PC-3 (cell line): ENCODE measurements around the gene STX18. TPM values are rescaled to one million over a fixed set of nuclear protein-coding genes. Genes with fewer than 3 reads are reported as not detected.
A peak's percentile ranks its signal among the peaks of the same experiment; 100 is the strongest.

Experiments
- ATAC-seq: fragments of 200-7000 bp; cut with Tn5 transposase; 2 replicates; pipeline ENCODE4 v1.9.1; 2020; ENCODE audit warnings: mild to moderate bottlenecking, moderate library complexity
- BruUV-seq: library from RNA; stranded (reverse); fragments of 400-500 nt; replicated peaks from 2 replicates; lab custom pipeline; 2021; lab: Mats Ljungman, UMichigan
- CTCF ChIA-PET: fragments of 300-600 bp; sonication (Branson Sonifier 250); formaldehyde crosslinking; loops from one replicate; lab custom pipeline; 2022; ENCODE audit warnings: antibody characterized with exemption; lab: Charles Lee
- POLR2A ChIA-PET: fragments of 300-600 bp; sonication (Branson Sonifier 250); formaldehyde crosslinking; loops from one replicate; lab custom pipeline; 2022; ENCODE audit warnings: antibody characterized with exemption; ENCODE audit not compliant: unreplicated experiment; lab: Charles Lee
- DNase-seq: peaks from one replicate; pipeline ENCODE4 v3.0.0-alpha.2; 2015
- H2AFZ ChIP-seq: fragments of 300-600 bp; sonication (generic); 2 replicates; pipeline ENCODE4 v1.6.0; 2016; ENCODE audit warnings: antibody characterized with exemption, low read length
- H3F3A ChIP-seq: fragments of 300-600 bp; sonication (generic); one replicate; pipeline ENCODE4 v1.6.0; 2017; ENCODE audit warnings: antibody characterized with exemption, low read length, control low read depth, mild to moderate bottlenecking; ENCODE audit not compliant: unreplicated experiment
- H3K27ac ChIP-seq: fragments of 300-600 bp; sonication (generic); 2 replicates; pipeline ENCODE4 v1.5.1; 2016; ENCODE audit warnings: mild to moderate bottlenecking, low read length
- H3K27me3 ChIP-seq: fragments of 300-600 bp; sonication (generic); 2 replicates; pipeline ENCODE4 v1.6.1; 2016; ENCODE audit warnings: low read length, mixed read lengths
- H3K36me3 ChIP-seq: fragments of 300-600 bp; sonication (generic); 2 replicates; pipeline ENCODE4 v1.6.1; 2016; ENCODE audit warnings: low read depth, mixed run types, low read length, mixed read lengths
- H3K4me1 ChIP-seq: fragments of 300-600 bp; sonication (generic); 2 replicates; pipeline ENCODE4 v1.5.1; 2016; ENCODE audit warnings: low read length; ENCODE audit not compliant: insufficient read depth
- H3K4me2 ChIP-seq: fragments of 300-600 bp; sonication (generic); 2 replicates; pipeline ENCODE4 v1.6.0; 2016; ENCODE audit warnings: low read length
- H3K4me3 ChIP-seq: fragments of 300-600 bp; sonication (generic); 2 replicates; pipeline ENCODE4 v1.5.1; 2016; ENCODE audit warnings: mild to moderate bottlenecking, low read length, mixed read lengths
- H3K79me2 ChIP-seq: fragments of 300-600 bp; sonication (generic); 2 replicates; pipeline ENCODE4 v1.6.1; 2017; ENCODE audit warnings: low read length, mixed read lengths
- H3K9ac ChIP-seq: fragments of 300-600 bp; sonication (generic); 2 replicates; pipeline ENCODE4 v1.6.0; 2016; ENCODE audit warnings: mild to moderate bottlenecking, low read length
- H3K9me2 ChIP-seq: fragments of 300-600 bp; sonication (generic); replicated peaks from 2 replicates; pipeline ENCODE4 v1.6.1; 2016; ENCODE audit warnings: mixed run types, low read length, mixed read lengths
- H3K9me3 ChIP-seq: fragments of 300-600 bp; sonication (generic); 2 replicates; pipeline ENCODE4 v1.6.1; 2016; ENCODE audit warnings: low read length, mixed read lengths
- H4K20me1 ChIP-seq: fragments of 300-600 bp; sonication (generic); 2 replicates; pipeline ENCODE4 v1.6.1; 2016; ENCODE audit warnings: low read length, mixed read lengths
- CTCF ChIP-seq: fragments of 300-600 bp; sonication (generic); conservative IDR thresholded peaks from 2 replicates; pipeline ENCODE4 v1.5.1; 2017; ENCODE audit warnings: antibody characterized with exemption, low read depth, mild to moderate bottlenecking, low read length
- EZH2 ChIP-seq: fragments of 300-600 bp; sonication (generic); IDR thresholded peaks from one replicate; pipeline ENCODE4 v1.6.1; 2017; ENCODE audit warnings: antibody characterized with exemption, mild to moderate bottlenecking, low read length; ENCODE audit not compliant: unreplicated experiment
- EZH2phosphoT487 ChIP-seq: fragments of 300-600 bp; sonication (generic); IDR thresholded peaks from 2 replicates; pipeline ENCODE4 v1.6.1; 2018; ENCODE audit warnings: mild to moderate bottlenecking, antibody characterized with exemption, low read length, borderline replicate concordance
- intact Hi-C: fragments of 100-400 bp; cut with micrococcal nuclease; formaldehyde crosslinking; loops from 2 replicates; pipeline ENCODE4 v1.9.0; 2023
- total RNA-seq: library from RNA; depleted of rRNA; stranded (reverse); fragments of >200 nt; gene quantifications from 2 replicates; pipeline ENCODE4 v1.2.3, GENCODE V29; 2014

Gene STX18
- total RNA-seq, 1 experiment from 2014 or later, result 25.0 TPM

GRCh38 chr4:4541040-4541631 is 712 bp downstream of the STX18 start:
- peaks cover 73% of the 10 kb centered on the region for H3K79me2 ChIP-seq
- peak overlapping the region; percentile 78 for H3K4me2 ChIP-seq
- ATAC-seq, result peak; percentile 71
- ChIA-PET CTCF (no interaction called here), POLR2A (no interaction called here)
- H3F3A ChIP-seq, result no peaks in the 10 kb centered on the region
- H3K9me2 ChIP-seq, result no peaks in the 10 kb centered on the region
- BruUV-seq, result TSS peak; percentile 50
- peaks cover 11% of the 10 kb centered on the region for H3K4me1 ChIP-seq
- H3K9me3 ChIP-seq, result no peaks in the 10 kb centered on the region
- peaks cover 28% of the 10 kb centered on the region; the same call in 1 of the 2 replicates for H4K20me1 ChIP-seq
- H2AFZ ChIP-seq, result peak overlapping the region; percentile 81
- intact Hi-C loops, result loop anchor here (10.0 kb wide), 1 partner anchor 124 kb away; no protein-coding TSS in a partner anchor
- H3K4me3 ChIP-seq, result peak overlapping the region; percentile 96
- H3K27ac ChIP-seq, result peak overlapping the region; percentile 71
- peak overlapping the region; percentile 97 for H3K9ac ChIP-seq
- peak; percentile 78 for DNase-seq
- TF ChIP-seq CTCF (no peak), EZH2phosphoT487 (no peak), EZH2 (no peak)
- H3K27me3 ChIP-seq, result no peaks in the 10 kb centered on the region
- no peaks in the 10 kb centered on the region for H3K36me3 ChIP-seq

GRCh38 chr4:4539481-4539880 is 2.4 kb downstream of the STX18 start:
- Histone ChIP-seq H3K27ac (no peak overlapping the region), H4K20me1 (peaks cover 28% of the 10 kb centered on the region; the same call in 1 of the 2 replicates), H3K27me3 (no peaks in the 10 kb centered on the region), H3K4me1 (peaks cover 11% of the 10 kb centered on the region), H3K9ac (no peak overlapping the region), H3K4me3 (no peak overlapping the region), H3K79me2 (peaks cover 90% of the 10 kb centered on the region), H3F3A (no peaks in the 10 kb centered on the region), H3K36me3 (no peaks in the 10 kb centered on the region), H2AFZ (no peak overlapping the region), H3K9me3 (no peaks in the 10 kb centered on the region), H3K4me2 (peak overlapping the region; percentile 78), H3K9me2 (no peaks in the 10 kb centered on the region)
- TF ChIP-seq EZH2, result no peak
- TF ChIP-seq CTCF, result no peak
- DNase-seq, result no peak
- intact Hi-C loops, result no loop called here
- no TSS peak for BruUV-seq
- no peak for ATAC-seq
- ChIA-PET POLR2A (no interaction called here), CTCF (interaction anchor here (0.6 kb wide), 1 partner anchor 15 kb away, joined by 3 read pairs; no protein-coding TSS in a partner anchor)

- ChIA-PET CTCF (no interaction called here), POLR2A (no interaction called here)
- intact Hi-C loops, result no loop called here
- Histone ChIP-seq H3K27me3 (no peaks in the 10 kb centered on the region), H3K9me3 (no peaks in the 10 kb centered on the region), H3K79me2 (peaks cover 95% of the 10 kb centered on the region), H4K20me1 (peaks cover 27% of the 10 kb centered on the region; the same call in 1 of the 2 replicates), H3K4me2 (no peak overlapping the region), H2AFZ (no peak overlapping the region), H3K36me3 (no peaks in the 10 kb centered on the region), H3K9ac (no peak overlapping the region), H3K9me2 (no peaks in the 10 kb centered on the region), H3K4me3 (no peak overlapping the region), H3K27ac (no peak overlapping the region), H3F3A (no peaks in the 10 kb centered on the region), H3K4me1 (peaks cover 9% of the 10 kb centered on the region)
- ATAC-seq (no peak), DNase-seq (no peak)
- BruUV-seq, result no TSS peak
- TF ChIP-seq CTCF, result no peak
- TF ChIP-seq EZH2phosphoT487, result no peak
- TF ChIP-seq EZH2, result no peak
Observed at GRCh38 chr4:4535590-4535989, 6.3 kb downstream of the STX18 start.
